ENCODE results near the gene TMEM269. TPM values are rescaled to one million over a fixed set of nuclear protein-coding genes. Genes with fewer than 3 reads are reported as not detected.

Gene TMEM269
- total and polyA plus RNA-seq, 10 of the 15 experiments (the other 5 are each of a cell fraction or from before 2014, with no cell fraction given) = 0.02 to 0.26 (median 0.06) TPM; not detected in 2

DNA sequence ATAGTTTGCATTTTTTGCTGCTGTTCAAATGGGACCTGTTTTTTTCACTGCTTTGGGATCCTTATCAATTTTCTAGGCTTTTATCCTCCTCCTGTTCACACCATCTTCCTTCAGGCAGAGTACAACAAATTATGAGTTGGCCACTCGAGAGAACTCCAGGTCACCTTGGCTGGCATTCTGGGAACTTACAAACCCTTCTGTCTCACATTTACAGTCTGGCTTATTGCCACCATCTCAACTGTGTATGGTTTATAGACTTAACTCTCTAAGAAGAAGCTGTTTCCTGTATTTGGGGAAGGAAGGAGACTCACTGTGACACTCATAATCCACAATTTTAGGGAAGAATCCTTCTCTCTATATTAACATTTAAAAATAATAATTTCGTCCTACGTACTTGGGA lies 56.2 kb downstream of the TMEM269 start (continued):
- TF ChIP-seq, protein P1, sequence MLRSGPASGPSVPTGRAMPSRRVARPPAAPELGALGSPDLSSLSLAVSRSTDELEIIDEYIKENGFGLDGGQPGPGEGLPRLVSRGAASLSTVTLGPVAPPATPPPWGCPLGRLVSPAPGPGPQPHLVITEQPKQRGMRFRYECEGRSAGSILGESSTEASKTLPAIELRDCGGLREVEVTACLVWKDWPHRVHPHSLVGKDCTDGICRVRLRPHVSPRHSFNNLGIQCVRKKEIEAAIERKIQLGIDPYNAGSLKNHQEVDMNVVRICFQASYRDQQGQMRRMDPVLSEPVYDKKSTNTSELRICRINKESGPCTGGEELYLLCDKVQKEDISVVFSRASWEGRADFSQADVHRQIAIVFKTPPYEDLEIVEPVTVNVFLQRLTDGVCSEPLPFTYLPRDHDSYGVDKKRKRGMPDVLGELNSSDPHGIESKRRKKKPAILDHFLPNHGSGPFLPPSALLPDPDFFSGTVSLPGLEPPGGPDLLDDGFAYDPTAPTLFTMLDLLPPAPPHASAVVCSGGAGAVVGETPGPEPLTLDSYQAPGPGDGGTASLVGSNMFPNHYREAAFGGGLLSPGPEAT (IDR thresholded peaks at IDR 0.05; ENCODE audit: low read depth) = no peak

DNA sequence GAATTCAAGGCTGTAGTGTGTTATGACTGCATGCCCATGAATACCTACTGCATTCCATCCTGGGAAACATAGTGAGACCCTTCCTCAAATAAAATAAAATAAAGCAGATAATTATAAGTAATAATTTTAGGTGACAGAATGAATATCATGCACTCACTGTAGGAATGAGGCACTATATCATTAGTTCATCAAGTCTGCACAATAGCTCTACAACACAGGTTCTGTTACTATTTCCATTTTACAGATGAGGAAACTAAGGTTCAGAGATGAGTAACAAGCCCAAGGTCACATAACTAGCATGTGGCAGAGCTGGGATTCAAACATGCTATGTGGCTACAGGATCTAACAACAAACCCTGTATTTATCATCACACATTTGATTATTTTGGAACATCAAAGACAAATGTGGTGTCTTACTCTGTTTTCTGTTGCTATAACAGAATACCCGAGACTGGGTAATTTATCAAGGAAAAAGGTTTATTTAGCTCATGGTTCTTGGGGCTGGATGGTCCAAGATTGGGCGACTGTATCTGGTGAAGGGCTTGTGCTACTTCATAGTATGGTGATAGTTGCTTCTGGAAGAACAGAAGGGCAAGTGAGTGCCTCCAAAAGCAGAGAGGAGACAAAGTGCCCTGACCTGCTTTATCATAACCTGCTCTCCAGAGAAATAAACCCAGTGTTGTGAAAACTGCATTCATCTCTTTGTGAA lies 56.8 kb downstream of the TMEM269 start:
- no peak overlapping the region for H3K4me3 ChIP-seq
- intact Hi-C loops (cut with micrococcal nuclease; ENCODE audit: unreplicated experiment) = no loop called here
- ATAC-seq = no peak
- ChIA-PET CTCF (interaction anchor here (0.7 to 0.8 kb wide), 2 partner anchors 15 to 73 kb away, joined by 3 read pairs; no protein-coding TSS in a partner anchor), RAD21 (ENCODE audit: unreplicated experiment) (no interaction called here), SMC1A (ENCODE audit: uncharacterized antibody, unreplicated experiment) (interaction anchor here (1.0 kb wide), 1 partner anchor 9 kb away, joined by 3 read pairs; no protein-coding TSS in a partner anchor), POLR2A (interaction anchor here (1.1 kb wide), 1 partner anchor 10 kb away, joined by 5 read pairs; no protein-coding TSS in a partner anchor)
- DNase-seq (ENCODE audit: low read depth, low spot score) = no peak
- FAIRE-seq = no peak
- no peaks in the 10 kb centered on the region for H3K9me3 ChIP-seq (replicated peaks; ENCODE audit: control insufficient read depth, insufficient read depth, low read length)
- in situ Hi-C loops (cut with MboI) = no loop called here
- 91% methylated on average over 2 of the region's 2 CpGs for WGBS (ENCODE audit: insufficient coverage, insufficient replicate concordance, low lambda C conversion rate, missing lambda C conversion rate)
- no peak overlapping the region for H3K4me2 ChIP-seq (ENCODE audit: control insufficient read depth, insufficient read depth)
- no peak overlapping the region for H3K27ac ChIP-seq (ENCODE audit: control insufficient read depth, insufficient read depth)
- H3K79me2 ChIP-seq (ENCODE audit: control insufficient read depth, insufficient read depth, low read length) = peaks cover 4% of the 10 kb centered on the region
- H2AFZ ChIP-seq (ENCODE audit: control insufficient read depth, low read depth, low read length) = no peak overlapping the region
- no peak overlapping the region for H3K9ac ChIP-seq (ENCODE audit: control insufficient read depth, insufficient read depth, low read length)
- no peaks in the 10 kb centered on the region for H4K20me1 ChIP-seq (ENCODE audit: control insufficient read depth, insufficient read depth)
- H3K27me3 ChIP-seq (replicated peaks in 1 of 2; ENCODE audit: control insufficient read depth in 2 of 2, insufficient read depth in 2 of 2, low read length in 1 of 2) = no peaks in the 10 kb centered on the region
- no TSS peak for BruUV-seq (replicated peaks)
- no peaks in the 10 kb centered on the region for H3K36me3 ChIP-seq (ENCODE audit: control insufficient read depth in 2 of 2, insufficient read depth in 2 of 2, low read length in 1 of 2)
- H3K4me1 ChIP-seq (ENCODE audit: control insufficient read depth, insufficient read depth, low read length) = peaks cover 12% of the 10 kb centered on the region
- TF ChIP-seq, protein P2, sequence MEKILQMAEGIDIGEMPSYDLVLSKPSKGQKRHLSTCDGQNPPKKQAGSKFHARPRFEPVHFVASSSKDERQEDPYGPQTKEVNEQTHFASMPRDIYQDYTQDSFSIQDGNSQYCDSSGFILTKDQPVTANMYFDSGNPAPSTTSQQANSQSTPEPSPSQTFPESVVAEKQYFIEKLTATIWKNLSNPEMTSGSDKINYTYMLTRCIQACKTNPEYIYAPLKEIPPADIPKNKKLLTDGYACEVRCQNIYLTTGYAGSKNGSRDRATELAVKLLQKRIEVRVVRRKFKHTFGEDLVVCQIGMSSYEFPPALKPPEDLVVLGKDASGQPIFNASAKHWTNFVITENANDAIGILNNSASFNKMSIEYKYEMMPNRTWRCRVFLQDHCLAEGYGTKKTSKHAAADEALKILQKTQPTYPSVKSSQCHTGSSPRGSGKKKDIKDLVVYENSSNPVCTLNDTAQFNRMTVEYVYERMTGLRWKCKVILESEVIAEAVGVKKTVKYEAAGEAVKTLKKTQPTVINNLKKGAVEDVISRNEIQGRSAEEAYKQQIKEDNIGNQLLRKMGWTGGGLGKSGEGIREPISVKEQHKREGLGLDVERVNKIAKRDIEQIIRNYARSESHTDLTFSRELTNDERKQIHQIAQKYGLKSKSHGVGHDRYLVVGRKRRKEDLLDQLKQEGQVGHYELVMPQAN (conservative IDR thresholded peaks at IDR 0.05) = no peak
- no peak for TF ChIP-seq EZH2 (IDR thresholded peaks at IDR 0.05; ENCODE audit: borderline replicate concordance, control insufficient read depth, low read depth, low read length)
- TF ChIP-seq GABPA (IDR thresholded peaks at IDR 0.05; ENCODE audit: low read depth) = no peak
- no peak for TF ChIP-seq SRF (IDR thresholded peaks at IDR 0.05; ENCODE audit: low read depth in 2 of 2, low read length in 2 of 2)
- no peak for TF ChIP-seq TCF3 (IDR thresholded peaks at IDR 0.05; ENCODE audit: borderline replicate concordance, insufficient read depth, low read depth, low read length)
- no peak for TF ChIP-seq NFYB (IDR thresholded peaks at IDR 0.05; ENCODE audit: insufficient read depth, low read depth, low read length)
- TF ChIP-seq, protein P3, sequence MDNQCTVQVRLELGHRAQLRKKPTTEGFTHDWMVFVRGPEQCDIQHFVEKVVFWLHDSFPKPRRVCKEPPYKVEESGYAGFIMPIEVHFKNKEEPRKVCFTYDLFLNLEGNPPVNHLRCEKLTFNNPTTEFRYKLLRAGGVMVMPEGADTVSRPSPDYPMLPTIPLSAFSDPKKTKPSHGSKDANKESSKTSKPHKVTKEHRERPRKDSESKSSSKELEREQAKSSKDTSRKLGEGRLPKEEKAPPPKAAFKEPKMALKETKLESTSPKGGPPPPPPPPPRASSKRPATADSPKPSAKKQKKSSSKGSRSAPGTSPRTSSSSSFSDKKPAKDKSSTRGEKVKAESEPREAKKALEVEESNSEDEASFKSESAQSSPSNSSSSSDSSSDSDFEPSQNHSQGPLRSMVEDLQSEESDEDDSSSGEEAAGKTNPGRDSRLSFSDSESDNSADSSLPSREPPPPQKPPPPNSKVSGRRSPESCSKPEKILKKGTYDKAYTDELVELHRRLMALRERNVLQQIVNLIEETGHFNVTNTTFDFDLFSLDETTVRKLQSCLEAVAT (IDR thresholded peaks at IDR 0.05) = no peak
- TF ChIP-seq RFX5 (IDR thresholded peaks at IDR 0.05; ENCODE audit: low read depth, low read length) = no peak
- TF ChIP-seq, protein P4, sequence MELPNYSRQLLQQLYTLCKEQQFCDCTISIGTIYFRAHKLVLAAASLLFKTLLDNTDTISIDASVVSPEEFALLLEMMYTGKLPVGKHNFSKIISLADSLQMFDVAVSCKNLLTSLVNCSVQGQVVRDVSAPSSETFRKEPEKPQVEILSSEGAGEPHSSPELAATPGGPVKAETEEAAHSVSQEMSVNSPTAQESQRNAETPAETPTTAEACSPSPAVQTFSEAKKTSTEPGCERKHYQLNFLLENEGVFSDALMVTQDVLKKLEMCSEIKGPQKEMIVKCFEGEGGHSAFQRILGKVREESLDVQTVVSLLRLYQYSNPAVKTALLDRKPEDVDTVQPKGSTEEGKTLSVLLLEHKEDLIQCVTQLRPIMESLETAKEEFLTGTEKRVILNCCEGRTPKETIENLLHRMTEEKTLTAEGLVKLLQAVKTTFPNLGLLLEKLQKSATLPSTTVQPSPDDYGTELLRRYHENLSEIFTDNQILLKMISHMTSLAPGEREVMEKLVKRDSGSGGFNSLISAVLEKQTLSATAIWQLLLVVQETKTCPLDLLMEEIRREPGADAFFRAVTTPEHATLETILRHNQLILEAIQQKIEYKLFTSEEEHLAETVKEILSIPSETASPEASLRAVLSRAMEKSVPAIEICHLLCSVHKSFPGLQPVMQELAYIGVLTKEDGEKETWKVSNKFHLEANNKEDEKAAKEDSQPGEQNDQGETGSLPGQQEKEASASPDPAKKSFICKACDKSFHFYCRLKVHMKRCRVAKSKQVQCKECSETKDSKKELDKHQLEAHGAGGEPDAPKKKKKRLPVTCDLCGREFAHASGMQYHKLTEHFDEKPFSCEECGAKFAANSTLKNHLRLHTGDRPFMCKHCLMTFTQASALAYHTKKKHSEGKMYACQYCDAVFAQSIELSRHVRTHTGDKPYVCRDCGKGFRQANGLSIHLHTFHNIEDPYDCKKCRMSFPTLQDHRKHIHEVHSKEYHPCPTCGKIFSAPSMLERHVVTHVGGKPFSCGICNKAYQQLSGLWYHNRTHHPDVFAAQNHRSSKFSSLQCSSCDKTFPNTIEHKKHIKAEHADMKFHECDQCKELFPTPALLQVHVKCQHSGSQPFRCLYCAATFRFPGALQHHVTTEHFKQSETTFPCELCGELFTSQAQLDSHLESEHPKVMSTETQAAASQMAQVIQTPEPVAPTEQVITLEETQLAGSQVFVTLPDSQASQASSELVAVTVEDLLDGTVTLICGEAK (IDR thresholded peaks at IDR 0.05; ENCODE audit: borderline replicate concordance) = no peak
- TF ChIP-seq, protein P5, sequence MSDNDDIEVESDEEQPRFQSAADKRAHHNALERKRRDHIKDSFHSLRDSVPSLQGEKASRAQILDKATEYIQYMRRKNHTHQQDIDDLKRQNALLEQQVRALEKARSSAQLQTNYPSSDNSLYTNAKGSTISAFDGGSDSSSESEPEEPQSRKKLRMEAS (IDR thresholded peaks at IDR 0.05; ENCODE audit: low read depth, low read length) = no peak

Data from GM12878 (cell line).